OCI-LY7 (cell line): ENCODE data around the gene COX6A1. TPM values are rescaled to one million over a fixed set of nuclear protein-coding genes. Genes with fewer than 3 reads are reported as not detected.

Experiments used
- BruUV-seq: library from RNA; stranded (reverse); fragments of 400-500 nt; replicated peaks from 2 replicates; lab custom pipeline; 2021; lab: Mats Ljungman, UMichigan
- CTCF ChIA-PET: fragments of 300-600 bp; sonication (Branson Sonifier 250); formaldehyde crosslinking; loops from one replicate; lab custom pipeline; 2022; ENCODE audit warnings: antibody characterized with exemption; ENCODE audit not compliant: unreplicated experiment; lab: Charles Lee
- POLR2A ChIA-PET: fragments of 300-600 bp; sonication (Branson Sonifier 250); formaldehyde crosslinking; loops from one replicate; lab custom pipeline; 2022; ENCODE audit warnings: antibody characterized with exemption; lab: Charles Lee
- DNase-seq: peaks from one replicate; pipeline ENCODE4 v3.0.0-alpha.2; 2015; ENCODE audit warnings: low spot score
- H2AFZ ChIP-seq: fragments of 200-600 bp; sonication (generic), shearing (Covaris generic); 2 replicates; pipeline ENCODE4 v1.6.1; 2014; ENCODE audit warnings: mild to moderate bottlenecking, antibody characterized with exemption, low read length, moderate library complexity
- H3K27ac ChIP-seq: fragments of 200-600 bp; sonication (generic); 2 replicates; pipeline ENCODE4 v1.5.1; 2014; ENCODE audit warnings: mixed run types, low read depth, mild to moderate bottlenecking, moderate library complexity, low read length, inconsistent platforms; ENCODE audit not compliant: poor library complexity, severe bottlenecking
- H3K36me3 ChIP-seq: fragments of 200-600 bp; sonication (generic); 2 replicates; pipeline ENCODE4 v1.6.1; 2014; ENCODE audit warnings: mild to moderate bottlenecking, antibody characterized with exemption, low read length, moderate library complexity, mixed read lengths; ENCODE audit not compliant: insufficient read depth
- H3K4me1 ChIP-seq: fragments of 200-600 bp; sonication (generic); 2 replicates; pipeline ENCODE4 v1.5.1; 2014; ENCODE audit warnings: mild to moderate bottlenecking, low read length; ENCODE audit not compliant: insufficient read depth, poor library complexity, severe bottlenecking
- H3K4me2 ChIP-seq: fragments of 200-600 bp; sonication (generic); 2 replicates; pipeline ENCODE4 v1.6.1; 2014; ENCODE audit warnings: mild to moderate bottlenecking, low read length
- H3K4me3 ChIP-seq: fragments of 200-600 bp; sonication (generic); 2 replicates; pipeline ENCODE4 v1.5.1; 2014; ENCODE audit warnings: mild to moderate bottlenecking, low read depth, low read length; ENCODE audit not compliant: poor library complexity, severe bottlenecking
- H3K79me2 ChIP-seq: fragments of 200-600 bp; sonication (generic); 2 replicates; pipeline ENCODE4 v1.6.1; 2016; ENCODE audit warnings: low read depth, mild to moderate bottlenecking, low read length, moderate library complexity, mixed read lengths; ENCODE audit not compliant: insufficient read depth
- H3K9me2 ChIP-seq: fragments of 200-600 bp; sonication (generic); 2 replicates; pipeline ENCODE4 v1.6.1; 2016; ENCODE audit warnings: mild to moderate bottlenecking, low read length, mixed read lengths; ENCODE audit not compliant: insufficient read depth
- H3K9me3 ChIP-seq: fragments of 200-600 bp; sonication (generic); 2 replicates; pipeline ENCODE4 v1.6.1; 2014; ENCODE audit warnings: mild to moderate bottlenecking, mixed run types, low read length, mixed read lengths
- H4K20me1 ChIP-seq: fragments of 200-600 bp; sonication (generic); 2 replicates; pipeline ENCODE4 v1.6.1; 2014; ENCODE audit warnings: mild to moderate bottlenecking, antibody characterized with exemption, low read length, moderate library complexity, mixed read lengths; ENCODE audit not compliant: insufficient read depth
- CTCF ChIP-seq: fragments of 200-600 bp; sonication (generic); conservative IDR thresholded peaks from 2 replicates; pipeline ENCODE4 v1.5.1; 2014; ENCODE audit warnings: mild to moderate bottlenecking, antibody characterized with exemption, low read length, moderate library complexity, mixed read lengths
- EZH2phosphoT487 ChIP-seq: fragments of 200-600 bp; sonication (generic); IDR thresholded peaks from 2 replicates; pipeline ENCODE4 v1.6.1; 2018; ENCODE audit warnings: low read depth, borderline replicate concordance, mild to moderate bottlenecking, mixed run types, antibody characterized with exemption, low read length, moderate library complexity, mixed read lengths
- intact Hi-C: fragments of 100-400 bp; cut with micrococcal nuclease; formaldehyde crosslinking; loops from one replicate; pipeline ENCODE4 v1.10.0; 2022; ENCODE audit not compliant: unreplicated experiment
- total RNA-seq, 2 experiments: library from RNA; depleted of rRNA in 1 of 2; stranded (reverse); fragments of >200 nt in 1 of 2; shearing (Covaris generic) in 1 of 2; gene quantifications; 2 replicates each; pipeline ENCODE4 v1.2.3, GENCODE V29; 2014 to 2022

The COX6A1 gene
- total RNA-seq, 2 experiments from 2014 or later, result 449 to 591 TPM

GRCh38 chr12:120403869-120404268 lies 34.0 kb upstream of the COX6A1 start:
- Histone ChIP-seq H3K9me3 (no peaks in the 10 kb centered on the region), H3K79me2 (no peaks in the 10 kb centered on the region), H3K4me3 (no peak overlapping the region), H3K4me2 (no peak overlapping the region), H4K20me1 (no peaks in the 10 kb centered on the region), H3K27ac (no peak overlapping the region), H3K4me1 (no peaks in the 10 kb centered on the region), H3K9me2 (no peaks in the 10 kb centered on the region), H3K36me3 (no peaks in the 10 kb centered on the region), H2AFZ (no peak overlapping the region)
- no peak for DNase-seq
- ChIA-PET POLR2A (no interaction called here), CTCF (no interaction called here)
- intact Hi-C loops, result no loop called here
- BruUV-seq, result no TSS peak
- TF ChIP-seq EZH2phosphoT487, result no peak
- no peak for TF ChIP-seq CTCF

GRCh38 chr12:120404271-120404670 lies 33.6 kb upstream of the COX6A1 start:
- Histone ChIP-seq H2AFZ (no peak overlapping the region), H3K36me3 (no peaks in the 10 kb centered on the region), H4K20me1 (no peaks in the 10 kb centered on the region), H3K4me1 (no peaks in the 10 kb centered on the region), H3K9me3 (no peaks in the 10 kb centered on the region), H3K4me2 (no peak overlapping the region), H3K4me3 (no peak overlapping the region), H3K9me2 (no peaks in the 10 kb centered on the region), H3K27ac (no peak overlapping the region), H3K79me2 (no peaks in the 10 kb centered on the region)
- intact Hi-C loops, result no loop called here
- TF ChIP-seq EZH2phosphoT487 (no peak), CTCF (no peak)
- DNase-seq, result no peak
- CTCF ChIA-PET, result no interaction called here
- POLR2A ChIA-PET, result no interaction called here
- BruUV-seq, result no TSS peak

GRCh38 chr12:120406069-120406468 lies 31.8 kb upstream of the COX6A1 start:
- no peaks in the 10 kb centered on the region for H3K9me2 ChIP-seq
- H2AFZ ChIP-seq, result no peak overlapping the region
- no peaks in the 10 kb centered on the region for H3K4me1 ChIP-seq
- ChIA-PET POLR2A (no interaction called here), CTCF (no interaction called here)
- no peaks in the 10 kb centered on the region for H4K20me1 ChIP-seq
- H3K27ac ChIP-seq, result no peak overlapping the region
- intact Hi-C loops, result no loop called here
- no peaks in the 10 kb centered on the region for H3K36me3 ChIP-seq
- no peak overlapping the region for H3K4me3 ChIP-seq
- no peak overlapping the region for H3K4me2 ChIP-seq
- no TSS peak for BruUV-seq
- DNase-seq, result no peak
- no peaks in the 10 kb centered on the region for H3K9me3 ChIP-seq
- H3K79me2 ChIP-seq, result no peaks in the 10 kb centered on the region
- TF ChIP-seq CTCF (no peak), EZH2phosphoT487 (no peak)
